Measurements from ENCODE around the gene DDX11.
"Not testable (repeated sequence)": the region's sequence is repeated elsewhere in the genome, so short reads cannot be mapped to it uniquely, and the experiment has no call there.

DNA sequence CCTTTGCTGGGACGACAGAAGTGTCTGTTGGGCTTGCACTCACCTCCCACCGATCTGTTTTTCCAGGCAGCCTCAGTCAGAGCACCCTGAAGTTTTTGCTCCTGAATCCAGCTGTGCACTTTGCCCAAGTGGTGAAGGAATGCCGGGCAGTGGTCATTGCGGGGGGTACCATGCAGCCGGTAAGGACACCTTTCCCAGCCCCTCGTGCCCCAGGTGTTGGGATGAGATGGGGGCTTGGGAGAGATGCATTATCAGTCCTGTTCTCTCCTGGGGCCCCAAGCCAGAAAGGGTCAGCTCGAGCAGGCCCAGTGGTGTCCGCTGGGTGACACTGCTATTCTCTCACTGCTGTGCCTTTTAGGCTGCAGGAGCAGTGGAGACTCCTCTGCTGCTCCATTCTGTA is 24.2 kb downstream of the DDX11 start:
- TF ChIP-seq, protein P1, sequence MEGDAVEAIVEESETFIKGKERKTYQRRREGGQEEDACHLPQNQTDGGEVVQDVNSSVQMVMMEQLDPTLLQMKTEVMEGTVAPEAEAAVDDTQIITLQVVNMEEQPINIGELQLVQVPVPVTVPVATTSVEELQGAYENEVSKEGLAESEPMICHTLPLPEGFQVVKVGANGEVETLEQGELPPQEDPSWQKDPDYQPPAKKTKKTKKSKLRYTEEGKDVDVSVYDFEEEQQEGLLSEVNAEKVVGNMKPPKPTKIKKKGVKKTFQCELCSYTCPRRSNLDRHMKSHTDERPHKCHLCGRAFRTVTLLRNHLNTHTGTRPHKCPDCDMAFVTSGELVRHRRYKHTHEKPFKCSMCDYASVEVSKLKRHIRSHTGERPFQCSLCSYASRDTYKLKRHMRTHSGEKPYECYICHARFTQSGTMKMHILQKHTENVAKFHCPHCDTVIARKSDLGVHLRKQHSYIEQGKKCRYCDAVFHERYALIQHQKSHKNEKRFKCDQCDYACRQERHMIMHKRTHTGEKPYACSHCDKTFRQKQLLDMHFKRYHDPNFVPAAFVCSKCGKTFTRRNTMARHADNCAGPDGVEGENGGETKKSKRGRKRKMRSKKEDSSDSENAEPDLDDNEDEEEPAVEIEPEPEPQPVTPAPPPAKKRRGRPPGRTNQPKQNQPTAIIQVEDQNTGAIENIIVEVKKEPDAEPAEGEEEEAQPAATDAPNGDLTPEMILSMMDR (IDR thresholded peaks at IDR 0.05; ENCODE audit: low read depth, low read length, poor library complexity, severe bottlenecking), result not testable (repeated sequence)
- not testable (repeated sequence) for TF ChIP-seq EZH2phosphoT487 (IDR thresholded peaks at IDR 0.05; ENCODE audit: borderline replicate concordance, low read length)

Measured in DOHH2 (cell line).